Measurements from ENCODE around the gene FYB2. TPM values are rescaled to one million over a fixed set of nuclear protein-coding genes. Genes with fewer than 3 reads are reported as not detected.

FYB2 gene
- total and polyA plus RNA-seq, 12 donors = not detected

DNA sequence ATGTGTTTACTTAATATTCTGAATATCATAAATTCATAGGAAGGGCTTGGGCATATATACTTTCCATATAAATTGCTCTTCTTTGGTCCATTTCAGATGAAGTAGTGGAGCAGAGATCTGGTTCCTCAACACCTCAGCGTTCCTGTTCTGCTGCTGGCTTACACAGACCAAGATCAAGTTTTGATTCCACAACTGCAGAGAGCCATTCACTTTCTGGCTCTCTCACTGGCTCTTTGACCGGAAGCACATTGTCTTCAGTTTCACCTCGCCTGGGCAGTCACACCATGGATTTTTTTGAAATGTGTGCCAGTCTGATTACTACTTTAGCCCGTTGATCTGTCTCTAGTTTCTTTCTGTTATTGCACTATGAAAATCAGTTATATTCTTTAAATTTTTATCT is 111.8 kb downstream of the FYB2 start:
- TF ChIP-seq POLR2A (IDR thresholded peaks at IDR 0.05) = no peak
- TF ChIP-seq, protein P1, sequence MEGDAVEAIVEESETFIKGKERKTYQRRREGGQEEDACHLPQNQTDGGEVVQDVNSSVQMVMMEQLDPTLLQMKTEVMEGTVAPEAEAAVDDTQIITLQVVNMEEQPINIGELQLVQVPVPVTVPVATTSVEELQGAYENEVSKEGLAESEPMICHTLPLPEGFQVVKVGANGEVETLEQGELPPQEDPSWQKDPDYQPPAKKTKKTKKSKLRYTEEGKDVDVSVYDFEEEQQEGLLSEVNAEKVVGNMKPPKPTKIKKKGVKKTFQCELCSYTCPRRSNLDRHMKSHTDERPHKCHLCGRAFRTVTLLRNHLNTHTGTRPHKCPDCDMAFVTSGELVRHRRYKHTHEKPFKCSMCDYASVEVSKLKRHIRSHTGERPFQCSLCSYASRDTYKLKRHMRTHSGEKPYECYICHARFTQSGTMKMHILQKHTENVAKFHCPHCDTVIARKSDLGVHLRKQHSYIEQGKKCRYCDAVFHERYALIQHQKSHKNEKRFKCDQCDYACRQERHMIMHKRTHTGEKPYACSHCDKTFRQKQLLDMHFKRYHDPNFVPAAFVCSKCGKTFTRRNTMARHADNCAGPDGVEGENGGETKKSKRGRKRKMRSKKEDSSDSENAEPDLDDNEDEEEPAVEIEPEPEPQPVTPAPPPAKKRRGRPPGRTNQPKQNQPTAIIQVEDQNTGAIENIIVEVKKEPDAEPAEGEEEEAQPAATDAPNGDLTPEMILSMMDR (IDR thresholded peaks at IDR 0.05) = no peak
- H3K9me3 ChIP-seq (replicated peaks in 1 of 3) = no peaks in the 10 kb centered on the region
- H3K27ac ChIP-seq = no peak overlapping the region
- H3K4me3 ChIP-seq = no peak overlapping the region
- no peaks in the 10 kb centered on the region for H3K27me3 ChIP-seq
- 86 to 93% (median 92%) methylated on average over 4 of the region's 4 CpGs for WGBS, 4 donors
- H3K4me1 ChIP-seq (replicated peaks in 1 of 2) = no peaks in the 10 kb centered on the region
- intact Hi-C loops (cut with DNase I) = loop anchor here in 1 of 2 donors (10.0 kb wide), 1 partner anchor 1333 kb away; no protein-coding TSS in a partner anchor
- no peak for DNase-seq
- no peaks in the 10 kb centered on the region for H3K36me3 ChIP-seq (replicated peaks in 1 of 2)

DNA sequence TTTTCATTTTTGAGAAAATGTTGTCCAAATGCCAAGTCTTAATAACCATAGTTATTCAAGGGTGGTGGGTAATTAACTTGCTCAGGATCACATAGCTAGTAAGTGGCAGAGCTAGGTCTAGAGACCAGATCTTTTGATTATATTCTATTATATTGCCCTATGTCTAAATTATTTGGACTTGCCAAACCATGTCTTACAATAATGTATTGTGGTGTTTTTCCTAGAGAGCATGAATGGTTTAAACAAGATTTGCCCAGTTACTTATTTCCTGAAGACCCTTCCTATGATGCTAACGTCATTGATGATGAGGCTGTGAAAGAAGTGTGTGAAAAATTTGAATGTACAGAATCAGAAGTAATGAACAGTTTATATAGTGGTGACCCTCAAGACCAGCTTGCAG is 115.5 kb downstream of the FYB2 start:
- Histone ChIP-seq H3K27ac (no peak overlapping the region), H3K27me3 (no peaks in the 10 kb centered on the region), H3K4me1 (replicated peaks in 1 of 2) (no peaks in the 10 kb centered on the region), H3K4me3 (no peak overlapping the region), H3K9me3 (replicated peaks in 1 of 3) (no peaks in the 10 kb centered on the region), H3K36me3 (replicated peaks in 1 of 2) (no peaks in the 10 kb centered on the region)
- WGBS, 4 donors = 70 to 80% (median 74%) methylated on average over 1 of the region's 1 CpG
- TF ChIP-seq, protein P1 (IDR thresholded peaks at IDR 0.05) = no peak
- TF ChIP-seq POLR2A (IDR thresholded peaks at IDR 0.05) = no peak
- DNase-seq = no peak
- intact Hi-C loops (cut with DNase I) = loop anchor here in 1 of 2 donors (10.0 kb wide), 1 partner anchor 1329 kb away; no protein-coding TSS in a partner anchor

DNA sequence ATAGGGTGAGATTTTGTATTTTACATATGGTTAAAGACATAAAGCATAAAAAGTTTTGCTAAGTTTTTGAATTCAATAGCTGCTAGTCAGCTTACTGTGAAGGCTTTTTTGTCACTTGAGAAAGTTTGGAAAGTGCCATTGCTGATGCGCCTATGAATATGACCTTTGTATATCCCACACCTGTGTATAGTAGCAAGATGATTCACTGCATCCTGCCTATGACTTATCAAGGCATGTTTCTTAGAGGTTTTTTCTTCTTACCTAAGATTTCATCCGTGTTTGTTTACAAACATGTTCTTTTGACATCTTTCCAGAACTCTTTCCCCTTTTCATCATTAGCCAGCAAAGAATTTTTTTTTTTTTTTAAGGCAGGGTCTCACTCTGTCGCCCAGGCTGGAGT is 122.5 kb downstream of the FYB2 start:
- intact Hi-C loops (cut with DNase I) = no loop called here
- H3K9me3 ChIP-seq (replicated peaks in 1 of 3) = no peaks in the 10 kb centered on the region

DNA sequence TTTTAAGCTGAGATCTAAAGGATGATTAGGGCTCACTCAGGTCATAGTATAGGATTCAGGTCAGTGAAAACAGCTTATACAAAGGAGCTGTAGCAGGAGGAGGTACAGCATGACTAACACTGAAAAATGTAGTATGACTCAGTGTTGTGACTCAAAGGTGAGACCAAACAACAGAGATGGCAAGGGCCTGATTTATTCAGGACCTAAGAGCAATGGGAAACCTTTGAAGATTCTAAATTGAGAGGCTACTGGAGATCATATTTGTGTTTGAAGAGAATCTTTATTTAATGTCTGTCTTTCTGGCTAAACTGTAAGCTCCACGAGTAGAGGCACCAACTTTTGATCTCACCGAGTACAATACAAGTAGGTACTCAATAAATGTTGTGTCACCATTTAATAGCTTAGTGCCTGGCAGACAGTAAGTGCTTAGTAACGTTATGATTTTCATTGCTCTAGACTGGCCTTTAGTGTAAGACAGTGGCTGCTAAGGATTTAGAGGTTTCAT is 130.6 kb downstream of the FYB2 start:
- TF ChIP-seq, protein P1 (IDR thresholded peaks at IDR 0.05) = no peak
- TF ChIP-seq POLR2A (IDR thresholded peaks at IDR 0.05) = no peak
- WGBS, 4 donors = 55 to 67% (median 64%) methylated on average over 3 of the region's 3 CpGs
- no peak overlapping the region for H3K27ac ChIP-seq

More for the DNA sequence above, 122.5 kb downstream of the FYB2 start:
- Histone ChIP-seq H3K4me3 (no peak overlapping the region), H3K27me3 (no peaks in the 10 kb centered on the region), H3K36me3 (replicated peaks in 1 of 2) (no peaks in the 10 kb centered on the region), H3K4me1 (replicated peaks in 1 of 2) (no peaks in the 10 kb centered on the region), H3K27ac (no peak overlapping the region)
- DNase-seq = no peak
- TF ChIP-seq, protein P1 (IDR thresholded peaks at IDR 0.05) = no peak
- TF ChIP-seq POLR2A (IDR thresholded peaks at IDR 0.05) = no peak
- 82 to 91% (median 86%) methylated on average over 3 of the region's 3 CpGs for WGBS, 4 donors

More for the DNA sequence above, 130.6 kb downstream of the FYB2 start:
- Histone ChIP-seq H3K9me3 (replicated peaks in 1 of 3) (no peaks in the 10 kb centered on the region), H3K36me3 (replicated peaks in 1 of 2) (no peaks in the 10 kb centered on the region), H3K4me1 (replicated peaks in 1 of 2) (no peaks in the 10 kb centered on the region), H3K27me3 (no peaks in the 10 kb centered on the region), H3K4me3 (no peak overlapping the region)
- intact Hi-C loops (cut with DNase I) = no loop called here
- no peak for DNase-seq
